Stimulated activated CD8-positive, alpha-beta memory T cell treated with anti-CD3 and anti-CD28 coated beads, Interleukin-15, amount 100 ng/mL, for 48 hours (primary cell): ENCODE measurements around the gene EWSR1.
"Not testable (repeated sequence)": the region's sequence is repeated elsewhere in the genome, so short reads cannot be mapped to it uniquely, and the experiment has no call there.

Source experiments
- DNase-seq, 2 donors: peaks; one replicate each; pipeline ENCODE4 v3.0.0-alpha.2; 2020; ENCODE audit warnings: low read depth in 2 of 2

The EWSR1 gene

GRCh38 chr22:29245626-29246385, 22.3 kb upstream of the EWSR1 start:
- peak; percentile 37 to 42 for DNase-seq

GRCh38 chr22:29247891-29248290, 20.2 kb upstream of the EWSR1 start:
- not testable (repeated sequence) for DNase-seq

GRCh38 chr22:29251265-29251664, 16.8 kb upstream of the EWSR1 start:
- no peak for DNase-seq

- no peak for DNase-seq
Measured at GRCh38 chr22:29251981-29252911, 15.8 kb upstream of the EWSR1 start.

- DNase-seq: no peak
Measured at GRCh38 chr22:29253561-29254285, 14.3 kb upstream of the EWSR1 start.

- no peak for DNase-seq
Measured at GRCh38 chr22:29254286-29254660, 13.8 kb upstream of the EWSR1 start.

GRCh38 chr22:29255064-29255621, 12.9 kb upstream of the EWSR1 start:
- no peak for DNase-seq

GRCh38 chr22:29256606-29257325, 11.3 kb upstream of the EWSR1 start:
- DNase-seq: no peak

GRCh38 chr22:29257751-29258181, 10.3 kb upstream of the EWSR1 start:
- no peak for DNase-seq

GRCh38 chr22:29258407-29259252, 9.4 kb upstream of the EWSR1 start:
- no peak for DNase-seq

GRCh38 chr22:29259253-29259899, 8.7 kb upstream of the EWSR1 start:
- no peak for DNase-seq

- DNase-seq: no peak
Measured at GRCh38 chr22:29260031-29260560, 8.0 kb upstream of the EWSR1 start.

GRCh38 chr22:29260601-29261315, 7.3 kb upstream of the EWSR1 start:
- no peak for DNase-seq

- no peak for DNase-seq
Measured at GRCh38 chr22:29263791-29264276, 4.2 kb upstream of the EWSR1 start.

- no peak for DNase-seq
Measured at GRCh38 chr22:29265305-29265704, 2.8 kb upstream of the EWSR1 start.

- no peak for DNase-seq
Measured at GRCh38 chr22:29265929-29266328, 2.1 kb upstream of the EWSR1 start.

GRCh38 chr22:29266564-29267461, 1.3 kb upstream of the EWSR1 start:
- no peak for DNase-seq

- no peak for DNase-seq
Measured at GRCh38 chr22:29267462-29267857, 608 bp upstream of the EWSR1 start.
